Activated CD4-positive, alpha-beta T cell treated with anti-CD3 and anti-CD28 coated beads, Interleukin-2, Interleukin-6, amounts not matched to agents 100 ng/mL and 50 ng/mL, durations not matched to agents 16 hours and 8 hours (primary cell): ENCODE data around the gene TRIM52.
"Not testable (repeated sequence)": the region's sequence is repeated elsewhere in the genome, so short reads cannot be mapped to it uniquely, and the experiment has no call there.

Source experiments
- DNase-seq: peaks from one replicate; pipeline ENCODE4 v3.0.0-alpha.2; 2020

The TRIM52 gene

GRCh38 chr5:181233088-181233800, 27.7 kb downstream of the TRIM52 start:
- no peak for DNase-seq

GRCh38 chr5:181232593-181232992, 28.4 kb downstream of the TRIM52 start:
- no peak for DNase-seq

GRCh38 chr5:181231432-181231831, 29.5 kb downstream of the TRIM52 start:
- DNase-seq: no peak

DNA sequence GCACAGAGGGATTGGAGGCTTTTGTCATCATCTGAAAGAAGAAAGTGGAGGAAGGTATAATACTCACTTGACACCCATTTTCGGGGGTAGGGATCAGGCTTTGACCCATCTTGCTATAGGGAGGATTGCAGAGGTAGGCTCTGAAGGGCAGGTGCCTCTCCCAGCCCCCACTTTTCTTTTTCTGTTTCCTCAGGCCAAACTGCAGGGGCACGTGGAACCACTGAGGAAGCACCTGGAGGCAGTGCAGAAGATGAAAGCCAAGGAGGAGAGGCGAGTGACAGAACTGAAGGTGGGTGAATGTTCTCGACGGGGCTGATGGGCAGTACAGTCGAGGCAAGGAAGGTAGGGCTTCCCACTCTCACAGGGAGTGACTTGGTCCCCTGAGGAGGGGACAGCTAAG, 30.4 kb downstream of the TRIM52 start:
- DNase-seq: no peak

- DNase-seq: no peak
Observed at GRCh38 chr5:181229996-181230395, 30.9 kb downstream of the TRIM52 start.

DNA sequence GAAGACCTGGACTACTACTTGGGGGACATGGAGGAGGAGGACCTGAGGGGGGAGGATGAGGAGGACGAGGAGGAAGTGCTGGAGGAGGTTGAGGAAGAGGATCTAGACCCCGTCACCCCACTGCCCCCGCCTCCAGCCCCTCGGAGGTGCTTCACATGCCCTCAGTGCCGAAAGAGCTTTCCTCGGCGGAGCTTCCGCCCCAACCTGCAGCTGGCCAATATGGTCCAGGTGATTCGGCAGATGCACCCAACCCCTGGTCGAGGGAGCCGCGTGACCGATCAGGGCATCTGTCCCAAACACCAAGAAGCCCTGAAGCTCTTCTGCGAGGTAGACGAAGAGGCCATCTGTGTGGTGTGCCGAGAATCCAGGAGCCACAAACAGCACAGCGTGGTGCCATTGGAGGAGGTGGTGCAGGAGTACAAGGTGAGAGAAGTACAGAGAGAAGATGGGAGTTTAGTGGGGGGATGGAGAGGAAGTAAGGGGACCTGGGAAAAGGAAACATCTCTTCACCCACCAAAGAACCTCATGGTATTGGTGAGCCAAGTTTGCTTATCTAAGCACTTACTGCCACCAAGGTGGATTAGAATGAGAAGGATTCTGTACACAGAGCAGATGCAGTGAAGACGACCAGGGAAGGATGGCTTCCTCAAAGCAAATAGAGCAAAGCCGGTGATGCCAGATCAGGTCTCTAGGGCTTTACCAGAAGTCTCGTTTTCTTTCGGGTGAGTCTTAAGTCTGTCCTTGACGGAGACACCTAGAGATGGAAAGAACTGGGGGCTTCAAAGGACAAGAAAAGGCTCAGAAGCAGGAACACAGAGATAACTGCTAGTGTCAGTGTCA, 36.3 kb downstream of the TRIM52 start:
- peak; percentile 52 for DNase-seq

GRCh38 chr5:181223729-181224389, 37.1 kb downstream of the TRIM52 start:
- peak; percentile 59 for DNase-seq

GRCh38 chr5:181223058-181223728, 37.8 kb downstream of the TRIM52 start, which contains the start of gene TRIM41:
Gene TRIM41, plus strand, starts transcription at chr5:181223281. Its CDS starts 719 bp downstream, at chr5:181224000.
- DNase-seq: peak; percentile 99

DNA sequence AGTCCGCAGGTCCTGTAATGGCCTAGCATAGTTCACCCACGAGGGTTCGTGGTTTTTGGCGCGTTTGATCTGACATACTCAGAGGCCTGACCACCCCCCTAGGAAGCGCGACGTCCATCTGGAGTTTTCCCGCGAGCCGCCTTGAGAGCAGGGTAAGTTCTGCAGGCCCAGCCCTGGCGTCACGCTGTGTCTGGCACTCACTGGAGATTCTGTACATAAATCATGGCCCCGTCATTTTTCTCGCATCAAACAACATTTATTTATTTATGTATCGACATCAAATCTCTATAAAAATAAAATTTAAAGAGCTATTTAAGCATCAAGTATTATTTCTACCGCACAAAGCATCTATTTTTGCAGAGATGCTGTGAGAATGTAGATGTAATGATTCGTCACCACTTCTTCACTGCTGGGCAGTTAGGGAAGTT, 38.3 kb downstream of the TRIM52 start:
- DNase-seq: no peak

DNA sequence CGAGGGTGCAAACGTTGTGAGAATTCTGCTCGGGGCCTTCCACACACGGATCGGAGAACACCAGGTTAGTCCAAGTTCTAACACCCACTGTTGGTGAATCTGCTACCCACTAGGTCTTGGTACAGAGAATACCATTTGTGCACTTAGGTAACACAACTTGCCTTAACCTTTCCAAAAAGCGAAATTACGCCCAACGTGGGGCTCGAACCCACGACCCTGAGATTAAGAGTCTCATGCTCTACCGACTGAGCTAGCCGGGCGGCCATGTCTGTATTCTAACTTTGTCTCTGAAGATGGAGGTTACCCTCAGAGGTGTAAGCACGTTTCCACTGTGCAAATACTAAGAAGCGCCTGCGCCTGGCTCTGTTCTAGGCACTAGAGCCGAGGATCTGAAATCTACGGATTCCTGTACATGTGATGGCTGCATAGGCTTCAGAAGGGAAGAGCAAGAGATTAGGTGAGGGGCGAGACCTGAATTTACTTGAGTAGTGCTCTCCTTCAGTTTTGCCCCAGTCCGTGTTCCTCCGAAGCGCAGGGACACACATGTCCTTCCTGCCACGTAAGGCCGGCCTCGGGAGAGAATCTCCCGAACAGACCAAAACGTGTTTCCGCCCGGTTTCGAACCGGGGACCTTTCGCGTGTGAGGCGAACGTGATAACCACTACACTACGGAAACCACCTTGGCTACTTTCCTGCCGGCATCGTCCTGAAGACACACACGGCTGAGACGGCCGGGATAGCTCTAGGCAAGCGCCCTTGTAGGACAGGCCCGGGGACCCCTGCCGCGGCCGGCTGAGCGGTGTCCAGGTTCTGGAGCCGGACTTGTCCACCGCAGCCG, 38.9 kb downstream of the TRIM52 start:
- DNase-seq: peak; percentile 98

- DNase-seq: no peak
Observed at GRCh38 chr5:181221105-181221791, 39.7 kb downstream of the TRIM52 start.

- DNase-seq: no peak
Observed at GRCh38 chr5:181220178-181220515, 40.8 kb downstream of the TRIM52 start.

GRCh38 chr5:181219262-181220177, 41.4 kb downstream of the TRIM52 start:
- DNase-seq: no peak

GRCh38 chr5:181218795-181219124, 42.2 kb downstream of the TRIM52 start:
- no peak for DNase-seq

DNA sequence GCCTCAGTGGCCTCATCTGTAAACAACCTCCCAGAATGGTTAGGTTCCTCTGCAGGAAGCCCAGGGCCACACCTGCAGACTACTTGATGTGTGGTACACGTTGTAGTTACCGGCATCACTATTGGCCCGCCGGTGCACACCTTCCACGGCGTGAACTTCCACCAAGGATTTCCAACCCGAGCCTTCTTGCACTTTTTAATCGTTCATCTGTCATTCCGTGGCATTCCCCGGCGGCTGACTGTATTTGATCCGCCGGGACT, 43.2 kb downstream of the TRIM52 start:
- DNase-seq: no peak

- peak; percentile 82 for DNase-seq
Observed at GRCh38 chr5:181217111-181217802, 43.7 kb downstream of the TRIM52 start.

DNA sequence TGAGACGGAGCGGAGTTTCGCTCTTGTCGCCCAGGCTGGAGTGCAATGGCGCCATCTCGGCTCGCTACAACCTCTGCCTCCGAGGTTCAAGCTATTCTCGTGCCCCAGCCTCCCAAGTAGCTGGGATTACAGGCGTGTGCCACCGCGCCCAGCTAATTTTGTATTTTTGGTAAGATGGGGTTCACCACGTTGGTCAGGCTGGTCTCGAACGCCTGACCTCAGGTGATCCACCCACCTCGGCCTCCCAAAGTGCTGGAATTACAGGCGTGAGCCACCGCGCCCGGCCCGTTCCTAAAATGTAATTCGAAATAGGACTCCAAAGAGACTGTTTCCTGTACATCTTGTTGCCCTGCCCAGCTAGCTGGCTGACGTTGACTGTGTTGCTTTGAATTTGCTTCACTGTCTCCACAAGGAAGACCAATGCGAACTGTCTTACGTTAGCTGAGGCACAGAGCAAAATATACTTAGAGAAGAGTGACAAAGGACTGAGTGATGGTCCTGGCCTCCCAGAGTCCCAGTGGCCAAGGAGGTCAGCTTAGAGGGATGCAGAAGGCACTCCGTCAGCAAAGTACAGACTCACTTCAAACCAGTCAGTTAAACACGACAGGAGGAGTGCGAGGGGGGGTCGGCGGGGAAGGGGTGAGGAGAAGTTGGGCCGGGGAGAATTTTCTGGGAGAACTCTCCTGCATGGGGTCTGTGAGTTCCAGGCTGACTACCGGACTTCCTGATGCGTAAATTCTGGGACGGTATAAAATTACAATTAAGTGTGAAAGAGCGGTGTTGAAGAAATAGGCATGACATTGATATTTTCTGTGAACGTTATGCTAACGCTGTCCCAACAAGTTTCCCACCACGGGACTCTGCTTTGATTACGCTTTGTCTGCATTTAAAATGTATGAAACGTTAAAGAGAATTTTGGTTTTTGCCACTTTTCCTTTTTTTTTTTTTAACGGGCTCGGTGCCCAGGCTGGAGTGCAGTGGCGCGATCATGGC, 44.6 kb downstream of the TRIM52 start:
- DNase-seq: peak; percentile 62

GRCh38 chr5:181214249-181214648, 46.7 kb downstream of the TRIM52 start:
- not testable (repeated sequence) for DNase-seq

DNA sequence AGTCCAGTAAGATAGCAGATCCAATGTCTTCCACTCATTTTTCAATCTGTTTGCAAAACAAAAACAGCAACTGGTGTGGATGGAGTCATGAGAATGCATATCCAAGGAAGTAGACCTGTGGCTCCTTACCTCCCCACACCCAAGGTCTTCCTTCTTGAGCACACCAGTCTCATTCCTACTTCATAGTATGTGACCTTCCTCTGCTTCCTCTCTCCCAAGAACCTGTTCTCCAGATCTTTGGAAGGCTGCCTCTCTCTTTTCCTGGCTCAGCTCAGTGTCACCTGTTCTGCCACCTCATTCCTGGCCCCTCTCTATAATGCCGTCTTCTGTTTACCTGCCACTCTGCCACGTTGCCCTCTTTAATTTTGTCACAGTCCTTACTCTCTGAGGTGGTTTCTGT, 48.0 kb downstream of the TRIM52 start:
- no peak for DNase-seq
